Glomerular visceral epithelial cell (primary cell): Measurements from ENCODE around the gene C1QTNF8.

ENCODE experiments used
- DNase-seq: peaks from one replicate; pipeline ENCODE4 v3.0.0-alpha.2; 2016; ENCODE audit errors: extremely low spot score

C1QTNF8 gene, protein sequence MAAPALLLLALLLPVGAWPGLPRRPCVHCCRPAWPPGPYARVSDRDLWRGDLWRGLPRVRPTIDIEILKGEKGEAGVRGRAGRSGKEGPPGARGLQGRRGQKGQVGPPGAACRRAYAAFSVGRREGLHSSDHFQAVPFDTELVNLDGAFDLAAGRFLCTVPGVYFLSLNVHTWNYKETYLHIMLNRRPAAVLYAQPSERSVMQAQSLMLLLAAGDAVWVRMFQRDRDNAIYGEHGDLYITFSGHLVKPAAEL

DNA sequence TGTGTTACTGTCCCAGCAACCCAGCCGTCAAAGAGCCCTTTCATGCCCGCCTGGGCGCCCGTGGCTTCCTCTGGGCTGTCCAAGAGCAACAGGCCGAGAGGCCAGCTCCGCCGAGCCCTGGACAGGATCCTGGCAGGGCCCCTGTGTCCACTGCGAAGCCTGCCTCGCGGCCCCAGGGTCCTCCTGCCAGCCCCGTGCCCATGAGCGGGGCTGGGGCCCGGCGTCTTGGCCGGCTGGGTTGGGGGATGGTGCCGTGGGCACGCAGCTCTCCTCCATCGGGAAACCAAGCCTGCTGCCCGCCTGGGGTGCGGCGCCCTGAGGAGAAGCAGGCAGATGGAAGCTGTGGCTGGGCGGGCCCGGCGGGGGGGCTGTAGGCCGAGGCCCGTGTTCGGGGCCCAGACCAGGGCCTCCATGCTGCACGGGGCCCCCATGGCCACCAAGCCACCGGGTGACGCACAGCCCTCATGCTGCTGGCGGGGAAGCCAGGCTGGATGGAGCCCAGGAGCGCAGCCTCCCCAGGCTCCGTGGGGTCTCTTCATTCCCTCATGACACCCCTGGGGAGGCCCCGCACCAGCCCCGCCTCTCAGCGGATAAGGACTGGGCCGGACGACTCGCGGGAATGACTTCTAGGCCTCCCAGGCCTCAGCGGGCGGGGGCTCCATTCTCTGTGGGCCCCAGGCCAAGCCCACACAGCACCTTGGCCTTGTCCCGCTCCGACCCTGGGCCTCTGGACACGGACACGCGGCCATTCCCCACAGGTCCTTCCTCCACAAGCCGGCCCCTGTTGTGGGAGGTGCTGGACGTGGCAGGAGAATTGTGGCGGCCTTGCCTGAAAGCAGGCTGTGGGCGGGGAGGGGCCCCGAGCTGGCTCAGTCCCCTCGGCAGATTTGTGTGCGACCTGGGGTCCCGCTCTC lies at the start of gene C1QTNF8:
TSS of gene C1QTNF8 (minus strand) at position 76 of the 914 bp plus-strand sequence. CDS start 1,322 bp downstream, outside the sequence.
- no peak for DNase-seq

DNA sequence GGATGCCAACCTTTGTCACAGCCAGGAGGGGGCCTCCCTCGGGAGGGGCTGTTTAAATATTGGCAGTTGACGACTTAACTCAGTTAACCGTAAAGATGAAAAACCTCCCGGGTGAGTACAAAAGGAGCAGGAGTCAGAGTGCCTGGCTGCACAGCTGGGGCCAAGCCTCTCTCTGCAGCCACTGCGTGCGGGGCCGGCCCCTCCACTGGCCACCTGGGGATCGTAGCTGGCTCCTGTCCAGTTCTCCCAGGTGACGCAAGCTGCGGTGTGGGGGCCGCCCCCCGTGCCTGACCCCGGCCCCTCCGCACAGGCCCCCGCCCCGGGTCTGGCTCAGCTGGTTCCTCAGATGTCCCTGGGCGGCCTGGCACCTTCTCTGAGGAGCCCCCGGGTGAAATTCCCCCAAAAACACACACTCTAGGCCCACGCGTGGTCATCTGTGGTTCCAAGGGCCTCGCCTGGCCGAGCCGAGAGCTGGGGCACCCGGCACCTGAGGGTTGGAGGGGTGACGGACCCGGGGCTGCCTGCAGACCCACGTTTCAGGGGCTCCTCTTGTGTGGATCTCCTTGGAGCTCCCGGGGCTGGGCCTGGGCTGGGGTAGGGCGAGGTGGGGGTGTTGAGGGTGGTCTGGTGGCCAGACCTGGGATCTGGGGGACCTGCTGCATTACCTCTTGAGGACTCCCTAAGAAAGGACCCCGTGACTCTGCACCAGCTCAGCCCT lies 49.5 kb upstream of the C1QTNF8 start:
- no peak for DNase-seq

DNA sequence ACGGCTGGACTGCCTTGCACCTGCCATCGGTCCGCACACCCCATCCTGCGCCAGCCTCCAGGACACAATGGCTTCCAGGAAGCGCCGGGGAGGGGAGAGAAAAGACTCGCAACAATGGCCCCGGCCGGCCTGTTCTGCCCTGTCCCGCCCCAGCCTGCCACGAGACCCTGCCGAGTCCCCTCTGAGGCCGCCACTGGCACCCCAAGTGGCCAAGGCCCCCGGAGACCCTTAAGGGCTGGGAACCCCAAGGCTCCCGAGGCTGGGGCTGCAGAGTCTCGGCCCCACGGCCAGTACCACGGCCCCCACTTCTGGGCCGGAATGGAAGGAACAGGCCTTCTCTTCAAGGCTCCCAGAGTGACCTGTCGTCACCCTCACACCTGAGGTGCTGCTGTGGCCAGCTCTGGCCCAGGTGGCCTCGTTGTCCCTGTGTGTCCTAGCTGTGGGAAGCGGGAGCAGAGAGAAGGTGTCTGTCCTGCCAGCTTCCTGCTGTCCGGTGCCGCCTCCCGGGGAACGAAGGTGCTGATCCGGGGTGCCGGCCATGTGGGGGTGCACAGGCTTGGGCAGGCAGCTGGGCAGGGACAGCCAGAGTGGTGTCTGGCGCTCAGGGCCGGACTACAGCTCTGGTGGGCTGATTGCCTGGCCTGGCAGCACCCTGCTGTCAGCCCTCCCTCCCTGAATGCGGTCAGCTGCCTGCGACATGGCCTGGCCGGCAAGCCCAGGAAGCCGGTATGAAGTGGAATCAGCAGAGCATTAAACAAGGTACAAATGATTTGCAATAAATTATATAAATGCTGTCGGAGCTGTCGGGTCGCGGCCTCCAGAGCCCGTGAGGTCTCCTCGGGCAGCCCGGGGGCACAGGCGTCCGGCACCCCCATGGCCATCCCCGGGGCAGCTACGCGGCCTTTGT lies 48.7 kb upstream of the C1QTNF8 start:
- DNase-seq: no peak

DNA sequence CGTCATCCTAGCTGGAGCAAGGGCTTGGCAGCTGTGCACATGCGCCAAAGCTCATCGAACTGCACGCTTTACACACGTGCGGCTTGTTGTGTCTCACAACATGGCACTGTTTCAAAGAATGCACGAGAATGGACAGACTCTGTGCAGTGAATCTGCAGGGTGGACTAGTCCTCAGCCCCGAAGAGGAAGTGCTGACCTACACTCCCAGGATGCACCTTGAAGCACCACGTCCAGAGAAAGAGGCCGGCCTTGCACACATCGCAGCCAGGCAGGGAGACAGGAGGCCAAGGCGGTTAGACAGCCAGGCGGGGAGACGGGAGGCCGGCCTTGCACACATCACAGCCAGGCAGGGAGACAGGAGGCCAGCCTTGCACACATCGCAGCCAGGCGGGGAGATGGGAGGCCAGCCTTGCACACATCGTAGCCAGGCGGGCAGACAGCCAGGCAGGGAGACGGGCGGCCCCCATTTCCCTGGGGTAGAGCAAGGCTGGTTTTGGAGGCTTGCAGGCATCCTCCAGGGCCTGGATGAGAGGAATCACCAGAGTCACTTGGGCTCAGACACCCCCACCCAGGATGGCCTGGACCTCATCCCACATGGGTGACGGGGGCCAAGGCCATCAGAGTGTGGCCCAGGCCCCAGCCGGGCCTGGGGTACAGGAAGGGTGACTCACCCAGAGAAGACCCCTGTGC lies 47.9 kb upstream of the C1QTNF8 start:
- DNase-seq: no peak

DNA sequence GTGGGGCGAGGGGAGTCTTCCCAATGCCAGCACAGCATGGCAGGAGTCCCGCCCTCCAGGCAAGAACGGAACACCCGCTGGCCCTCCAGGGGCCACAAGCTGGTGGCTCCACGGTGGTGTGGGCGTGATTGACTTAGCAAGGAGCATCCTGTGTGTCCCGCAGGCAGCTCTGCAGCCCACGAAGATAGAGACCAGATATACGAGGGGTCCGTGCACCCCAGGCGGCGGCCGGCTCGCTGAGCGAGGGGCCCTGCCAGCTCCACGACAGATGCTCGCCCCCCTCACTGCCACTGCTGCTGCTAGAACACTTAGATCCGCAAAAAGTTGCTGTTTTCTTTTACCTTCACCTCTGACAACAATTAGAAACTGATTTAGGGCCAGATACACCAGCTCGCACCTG lies 46.9 kb upstream of the C1QTNF8 start:
- DNase-seq: no peak

DNA sequence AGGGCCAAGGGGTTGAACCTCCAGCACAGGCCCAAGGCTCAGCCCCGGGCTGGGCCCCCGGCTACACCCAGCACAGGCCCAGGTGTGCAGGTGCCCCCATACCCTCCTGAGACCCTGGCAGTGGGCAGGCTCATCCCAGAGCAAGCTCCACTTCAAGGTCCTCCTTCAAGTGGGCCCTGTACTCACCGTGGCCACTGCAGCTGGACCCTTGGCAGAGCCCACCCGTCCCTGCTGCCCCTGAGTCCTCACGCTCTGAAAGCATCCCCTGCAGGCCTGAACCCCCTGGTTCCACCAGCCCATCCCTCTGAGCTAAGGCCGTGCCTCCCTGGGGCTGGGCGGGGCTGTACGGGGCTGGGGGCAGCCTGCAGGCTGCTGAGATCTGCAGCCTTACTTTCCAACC lies 45.7 kb upstream of the C1QTNF8 start:
- no peak for DNase-seq

DNA sequence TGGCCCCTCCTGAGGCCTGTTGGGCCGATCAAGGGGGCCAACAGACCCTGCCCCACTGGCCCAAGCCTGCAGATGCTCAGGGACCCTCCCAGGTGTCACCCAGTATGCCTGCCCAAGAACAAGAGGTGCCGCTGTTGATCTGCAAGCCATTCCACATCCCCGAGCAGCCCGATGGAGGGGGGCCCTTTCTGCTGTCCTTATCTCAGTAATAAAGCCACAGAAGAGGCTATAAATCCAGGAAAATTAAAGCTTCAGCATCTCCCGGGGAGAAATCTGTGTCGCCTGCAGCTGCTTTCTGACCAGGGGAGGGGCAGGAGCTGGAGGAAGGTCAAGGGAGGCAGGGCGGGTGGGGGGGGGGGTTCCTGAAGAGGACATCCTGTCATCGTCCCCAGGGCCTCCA lies 45.1 kb upstream of the C1QTNF8 start:
- no peak for DNase-seq

DNA sequence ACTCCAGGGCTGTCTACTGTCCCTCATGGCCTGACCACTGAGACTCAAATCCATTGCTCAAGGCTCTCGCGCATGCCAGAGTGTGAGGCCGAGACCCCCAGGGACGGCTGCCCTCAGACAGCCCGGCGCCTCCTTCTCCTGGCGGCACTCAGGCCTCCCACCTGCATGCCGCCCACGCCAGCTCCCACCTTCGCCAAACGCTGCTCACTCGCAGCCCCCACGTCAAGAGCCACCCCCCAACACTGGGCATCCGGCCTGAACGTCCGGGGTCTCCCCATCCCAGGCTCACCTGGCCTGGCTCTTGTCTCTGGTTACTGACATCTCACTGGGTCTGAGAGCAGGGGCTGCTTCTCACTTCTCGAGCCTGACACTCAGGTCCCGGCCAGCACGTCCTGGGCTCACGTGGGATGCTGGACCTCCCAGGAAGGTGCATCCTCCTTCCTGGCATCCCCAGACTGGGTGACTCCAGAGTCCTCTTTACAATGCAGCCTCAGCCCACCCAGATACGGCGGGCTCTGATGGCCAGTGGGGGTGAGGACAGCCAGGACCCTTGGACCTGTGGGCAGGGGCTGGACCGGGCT lies 44.6 kb upstream of the C1QTNF8 start:
- DNase-seq: no peak

DNA sequence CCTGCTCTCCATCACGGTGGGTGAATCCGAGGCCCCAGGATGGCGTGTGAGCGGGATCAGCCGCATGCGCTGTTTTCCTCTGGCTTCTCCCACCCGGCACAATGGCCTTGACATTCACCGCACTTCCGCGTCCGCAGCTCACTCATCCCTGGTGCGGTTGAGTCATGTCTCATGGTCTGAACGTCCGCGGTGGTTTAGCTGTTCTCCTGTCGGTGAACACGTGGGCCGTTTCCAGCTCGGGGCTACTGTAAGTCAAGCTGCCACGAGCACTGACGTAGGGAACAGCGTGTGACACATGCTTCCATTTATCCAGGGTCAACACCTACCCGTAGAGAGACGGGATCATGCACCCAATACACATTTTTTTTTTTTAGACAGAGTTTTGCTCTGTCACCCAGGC lies 41.6 kb upstream of the C1QTNF8 start:
- DNase-seq: no peak

DNA sequence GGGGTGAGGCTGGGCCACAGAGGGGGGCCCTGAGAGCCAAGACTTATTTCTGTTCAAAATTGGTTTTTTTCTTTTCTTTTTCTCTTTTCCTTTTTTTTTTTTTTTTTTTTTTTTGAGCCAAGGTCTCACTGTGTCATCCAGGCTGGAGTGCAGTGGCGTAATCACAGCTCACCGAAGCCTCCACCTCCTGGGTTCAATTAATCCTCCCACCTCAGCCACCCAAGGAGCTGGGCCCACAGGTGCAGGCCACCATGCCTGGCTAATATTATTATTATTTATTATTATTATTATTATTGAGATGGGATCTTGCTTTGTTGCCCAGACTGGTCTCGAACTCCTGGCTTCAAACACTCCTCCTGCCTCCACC lies 39.4 kb upstream of the C1QTNF8 start:
- no peak for DNase-seq

DNA sequence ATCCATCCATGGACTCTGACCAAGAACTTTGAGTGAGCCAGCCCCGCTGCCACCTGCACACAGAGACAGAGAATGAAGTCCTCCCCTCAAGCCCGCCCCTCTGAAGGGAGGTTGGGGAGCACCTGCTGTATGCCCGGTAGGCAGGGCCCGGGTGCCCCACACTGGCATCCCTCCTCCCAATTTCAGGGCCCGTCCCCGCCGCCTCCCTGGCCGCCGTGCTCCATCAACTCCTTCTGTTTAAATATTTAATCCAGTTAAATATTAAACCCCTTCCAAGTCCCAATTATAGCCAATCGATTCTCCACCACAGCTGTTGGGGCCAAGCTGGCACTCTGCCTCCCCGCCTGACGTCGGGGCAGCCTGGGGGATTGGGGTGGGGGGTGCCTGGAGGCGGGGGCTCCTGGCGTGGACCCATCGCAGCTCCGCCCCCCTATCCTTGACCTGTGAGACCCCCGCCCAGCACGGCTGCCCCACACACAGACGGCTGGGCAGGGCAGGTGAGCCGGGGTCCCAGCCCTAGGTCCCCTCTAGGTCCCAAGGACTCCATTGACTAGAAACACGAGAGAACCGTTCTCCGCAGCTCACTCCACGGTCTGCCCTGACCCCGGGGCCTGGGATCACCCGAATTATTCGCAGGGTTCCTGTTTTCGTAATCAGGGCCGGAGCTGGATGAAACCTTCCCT lies 38.9 kb upstream of the C1QTNF8 start:
- DNase-seq: no peak

DNA sequence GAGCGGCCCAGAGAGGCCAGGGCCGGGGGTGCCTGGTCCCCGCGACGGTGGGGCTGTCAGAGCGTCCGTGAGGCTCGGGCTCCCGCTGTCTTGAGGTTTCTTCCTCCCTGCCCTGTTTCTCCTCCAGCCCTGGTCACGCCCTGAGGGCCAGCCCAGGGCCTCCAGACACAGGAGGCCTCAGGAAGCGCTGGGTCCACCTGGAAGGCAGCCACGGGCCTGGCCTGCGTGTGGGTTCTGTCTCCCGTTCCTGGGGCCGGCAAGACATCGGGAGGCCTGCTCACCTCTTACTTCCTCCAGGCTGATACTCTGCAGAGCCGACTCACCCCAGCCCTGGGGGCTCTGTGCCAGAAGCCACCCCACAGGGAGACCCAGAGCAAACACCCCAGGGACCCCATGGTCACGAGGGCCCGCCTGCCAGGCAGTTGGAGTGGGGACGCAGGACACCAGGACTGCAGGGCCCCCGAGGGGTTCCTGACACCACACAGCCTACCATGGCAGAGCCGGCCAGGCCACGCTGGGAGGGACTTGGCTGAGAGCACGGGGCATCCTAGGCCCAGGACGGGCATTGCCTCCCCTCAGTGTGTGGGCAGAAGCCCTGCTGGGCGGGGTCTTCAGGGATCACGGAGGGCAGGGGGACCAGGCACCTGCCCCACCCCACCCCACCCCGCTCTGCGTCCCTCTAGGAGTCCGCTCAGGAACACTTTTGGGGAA lies 37.9 kb upstream of the C1QTNF8 start:
- DNase-seq: no peak

DNA sequence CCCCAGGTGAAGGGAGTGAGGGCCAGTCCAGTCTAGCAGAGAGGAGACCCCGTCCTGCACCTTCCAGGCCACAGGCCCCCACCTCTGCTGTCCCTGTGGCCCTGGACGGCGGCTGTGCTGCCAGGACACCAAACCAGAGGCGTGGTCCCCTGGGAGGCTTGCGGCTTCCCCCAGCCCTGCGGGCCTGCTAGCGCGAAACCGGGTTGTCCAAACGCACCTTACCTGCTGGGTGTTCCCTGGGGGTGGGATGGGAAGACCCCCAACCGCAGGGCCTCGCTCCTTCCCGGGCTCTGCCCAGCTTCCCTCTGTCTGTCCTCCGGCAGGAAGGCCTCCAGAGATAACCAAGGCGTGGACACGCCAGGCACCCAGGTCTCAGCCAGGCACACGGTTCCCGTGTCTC lies 37.2 kb upstream of the C1QTNF8 start:
- no peak for DNase-seq

DNA sequence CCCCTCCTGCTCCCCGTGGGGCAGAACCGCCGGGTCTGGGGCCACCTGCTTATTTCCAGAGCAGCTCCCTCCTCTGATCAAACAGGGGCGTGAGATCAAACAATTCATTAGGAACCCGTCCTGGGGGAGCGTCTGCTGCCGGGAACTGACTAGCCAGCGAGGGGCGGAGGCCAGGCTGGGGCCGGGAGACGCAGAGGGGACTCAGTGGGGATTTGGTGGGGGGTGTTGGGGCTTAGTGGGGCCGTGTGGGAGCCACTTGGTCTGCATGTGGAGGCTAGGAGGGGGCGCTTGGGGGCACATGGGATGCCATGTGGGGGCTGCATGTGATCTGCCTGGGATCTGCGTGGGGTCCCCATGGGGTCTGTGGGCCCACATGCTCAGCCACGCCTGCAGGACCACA lies 36.4 kb upstream of the C1QTNF8 start:
- DNase-seq: no peak

DNA sequence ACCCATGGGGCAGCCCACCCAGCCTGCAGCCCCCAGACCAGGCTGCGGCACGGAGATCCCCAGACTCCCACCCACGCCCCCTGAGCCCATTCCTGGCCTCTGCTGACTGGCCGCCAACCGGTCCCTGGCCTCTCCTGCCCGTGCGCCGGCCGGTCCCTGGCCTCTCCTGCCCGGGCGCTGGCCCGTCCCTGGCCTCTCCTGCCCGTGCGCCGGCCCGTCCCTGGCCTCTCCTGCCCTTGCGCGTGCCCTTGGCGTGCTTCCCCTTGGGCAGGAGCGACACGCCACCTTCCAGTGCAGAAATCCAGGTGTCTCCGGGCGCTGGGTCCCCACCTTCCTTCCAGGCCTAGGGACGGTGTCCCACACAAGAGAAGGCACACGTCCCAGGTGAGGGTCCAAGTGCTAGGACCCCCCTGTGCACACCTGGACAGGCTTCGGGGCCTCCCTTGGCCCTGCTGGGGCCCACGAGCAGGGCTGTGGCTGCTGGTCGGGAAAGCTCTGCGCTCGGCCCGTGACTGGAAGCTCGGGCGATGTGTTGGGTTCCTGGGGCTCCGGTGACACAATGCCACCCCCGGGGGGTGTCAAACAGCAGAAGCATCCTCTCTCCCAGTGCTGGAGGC lies 35.4 kb upstream of the C1QTNF8 start:
- DNase-seq: no peak

DNA sequence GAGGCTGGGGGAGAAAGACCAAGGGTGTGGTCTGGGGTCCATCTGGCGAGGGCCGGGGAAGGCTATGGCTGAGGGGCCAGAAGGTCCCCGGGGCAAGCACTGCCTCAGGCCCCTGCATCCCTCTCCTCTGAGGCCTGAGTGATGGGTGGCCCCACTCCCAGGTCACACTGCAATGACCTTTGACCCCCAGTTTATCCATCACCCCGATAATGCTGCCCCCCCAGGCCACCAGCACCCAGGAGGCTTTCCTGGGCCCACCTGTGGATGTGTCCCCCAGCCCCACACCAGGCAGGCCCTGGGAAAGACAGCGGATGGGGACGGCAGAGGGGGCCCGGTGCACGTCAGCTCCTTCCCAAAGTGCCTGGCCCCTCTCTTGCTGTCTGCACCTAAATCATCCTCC lies 34.3 kb upstream of the C1QTNF8 start:
- no peak for DNase-seq

DNA sequence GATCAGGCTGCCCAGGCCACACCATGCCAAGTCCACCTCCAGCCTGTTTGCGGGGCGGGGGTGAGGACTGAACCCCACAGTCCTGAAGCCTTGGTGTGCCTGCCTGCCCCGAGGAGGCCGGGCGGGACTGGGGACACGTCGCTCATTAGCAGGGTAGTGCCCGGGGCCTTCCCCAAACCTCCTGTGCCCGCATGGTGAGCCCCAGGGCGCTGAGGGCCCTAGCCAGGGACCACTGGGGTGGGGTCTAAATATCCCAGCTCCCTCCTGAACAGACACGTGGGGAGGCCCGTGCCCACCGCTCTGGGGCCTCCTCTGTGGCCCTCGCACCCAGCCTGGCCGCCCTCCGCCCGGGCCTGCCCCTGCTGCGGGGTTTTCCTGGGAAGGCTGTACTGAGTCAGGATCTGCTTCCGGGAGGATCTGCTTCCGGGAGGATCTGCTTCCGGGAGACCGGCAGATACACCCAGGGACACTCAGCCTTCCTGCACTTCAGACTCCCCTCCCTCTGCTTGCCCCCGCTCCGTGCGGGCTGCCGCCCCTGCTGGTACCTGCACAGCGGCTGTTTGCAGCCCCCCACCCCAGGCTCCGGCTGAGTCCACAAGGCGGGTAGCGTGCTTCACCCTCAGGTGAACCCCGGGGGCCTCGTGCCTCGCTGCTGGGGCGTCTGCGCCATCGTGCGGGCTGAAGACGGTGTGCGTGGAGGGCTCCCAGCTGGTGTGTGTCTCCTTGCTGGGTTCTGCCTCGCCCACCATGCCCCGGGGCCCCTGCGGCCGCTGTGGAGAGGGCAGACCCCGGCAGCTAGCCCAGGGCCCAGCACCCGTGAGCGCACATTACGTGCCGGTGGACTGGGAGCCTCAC lies 33.3 kb upstream of the C1QTNF8 start:
- no peak for DNase-seq
